Glomerular visceral epithelial cell (primary cell): ENCODE data around the gene BCR.

Source experiments
- DNase-seq: peaks from one replicate; pipeline ENCODE4 v3.0.0-alpha.2; 2016; ENCODE audit errors: extremely low spot score

Gene BCR

GRCh38 chr22:23274891-23275694 is 94.8 kb downstream of the BCR start:
- DNase-seq: no peak

GRCh38 chr22:23275751-23276150 is 95.4 kb downstream of the BCR start:
- DNase-seq: no peak

DNA sequence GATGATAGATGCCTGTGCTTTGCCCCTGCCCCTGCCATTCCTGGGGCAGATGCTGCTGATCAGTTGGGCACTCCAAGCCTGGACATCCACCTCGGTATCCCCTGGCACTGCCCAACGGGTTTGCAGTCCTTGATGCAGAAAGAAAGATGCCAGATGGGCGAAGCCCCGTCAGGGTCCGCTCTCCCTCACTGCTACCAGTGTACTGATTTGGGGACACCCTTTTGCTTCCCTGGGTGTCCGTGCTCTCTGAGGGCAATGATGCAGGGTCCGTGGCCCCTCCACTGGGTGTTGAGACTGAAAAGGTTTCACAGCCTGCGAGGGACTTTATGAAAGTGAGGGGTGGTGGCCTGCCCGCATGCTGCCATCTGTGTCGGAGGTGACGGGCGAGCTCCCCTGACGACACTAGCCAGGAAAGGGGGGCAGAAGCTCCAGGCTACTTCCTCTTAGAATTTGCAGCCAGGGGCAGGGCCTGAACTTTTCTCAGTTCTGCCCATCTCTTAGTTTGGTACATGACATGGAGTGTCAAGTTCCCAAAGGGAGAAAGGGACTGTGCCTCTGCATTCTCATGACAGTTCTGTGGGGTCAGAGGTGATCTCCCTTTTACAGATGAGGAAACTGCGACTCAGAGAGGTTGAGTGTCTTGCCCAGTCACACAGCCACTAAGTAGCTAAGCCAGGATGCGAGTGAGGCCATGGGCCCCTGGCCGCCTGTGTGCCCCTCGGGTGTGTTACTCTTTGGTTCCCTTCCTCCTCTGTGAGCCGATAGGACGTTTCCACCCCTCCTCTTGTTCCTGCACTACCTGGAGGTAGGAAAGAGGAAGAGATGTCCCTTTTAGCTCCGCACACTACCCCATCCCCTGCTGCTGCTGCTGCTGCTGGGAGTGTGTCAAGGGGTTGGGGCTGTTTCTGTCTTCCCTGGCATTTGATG is 96.6 kb downstream of the BCR start:
- no peak for DNase-seq

- no peak for DNase-seq
Measured at GRCh38 chr22:23277583-23278295, 97.4 kb downstream of the BCR start.

DNA sequence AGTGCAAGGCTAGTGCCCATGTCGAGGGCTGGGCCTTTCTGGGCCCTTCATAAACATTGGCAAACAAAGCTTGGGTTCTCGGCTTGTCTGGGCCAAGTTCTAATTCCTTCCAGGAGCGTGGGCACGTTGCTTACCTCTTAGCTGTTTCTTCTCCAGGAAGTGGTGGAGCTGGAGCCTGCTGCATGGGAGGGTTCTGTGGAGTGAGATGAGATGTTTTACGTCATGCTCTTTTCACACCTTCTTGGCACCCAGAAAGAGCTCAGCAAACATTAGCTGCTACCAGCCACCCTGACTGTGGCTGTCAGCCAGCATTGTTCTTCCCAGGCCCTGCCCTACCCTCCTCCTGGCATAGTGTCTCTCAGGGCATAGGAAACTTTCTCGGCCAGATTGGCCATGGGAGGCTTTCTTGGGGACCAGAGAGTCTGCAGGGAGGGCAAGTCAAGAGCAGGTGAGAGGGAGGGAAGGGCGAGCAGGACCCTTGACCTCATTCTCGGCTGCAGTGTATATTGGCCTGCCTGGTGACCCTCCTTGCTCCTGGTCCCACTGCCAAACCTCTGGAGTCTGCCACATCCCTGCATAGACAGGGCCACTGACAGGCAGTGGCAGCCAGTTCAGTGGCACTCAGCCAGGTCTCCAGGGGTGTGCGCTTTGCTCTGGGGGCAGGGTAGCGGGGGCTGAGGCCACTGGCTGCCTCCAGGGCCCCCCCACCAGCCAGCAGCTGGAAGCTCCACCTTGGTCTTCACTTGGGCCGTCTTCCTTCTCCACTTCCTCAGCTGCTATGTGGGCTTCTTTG is 98.8 kb downstream of the BCR start:
- DNase-seq: no peak

DNA sequence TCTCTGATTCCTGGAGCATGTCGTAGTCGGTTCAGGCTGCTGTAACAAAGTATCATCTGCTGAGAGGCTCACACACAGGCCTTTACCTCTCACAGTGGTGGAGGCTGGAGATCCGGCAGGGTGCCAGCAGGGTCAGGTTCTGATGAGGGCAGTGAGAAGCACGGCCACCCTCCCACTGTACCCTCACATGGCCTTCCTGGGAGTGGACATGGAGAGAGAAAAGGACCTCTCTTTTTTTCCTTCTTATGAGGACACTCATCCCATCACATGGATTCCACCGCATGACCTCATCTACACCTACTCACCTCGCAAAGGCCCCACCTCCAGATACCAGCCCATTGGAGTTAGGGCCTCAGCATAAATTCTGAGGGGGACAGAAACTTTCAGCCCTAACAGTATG is 99.5 kb downstream of the BCR start:
- no peak for DNase-seq

GRCh38 chr22:23280356-23281052 is 100.2 kb downstream of the BCR start:
- DNase-seq: no peak

DNA sequence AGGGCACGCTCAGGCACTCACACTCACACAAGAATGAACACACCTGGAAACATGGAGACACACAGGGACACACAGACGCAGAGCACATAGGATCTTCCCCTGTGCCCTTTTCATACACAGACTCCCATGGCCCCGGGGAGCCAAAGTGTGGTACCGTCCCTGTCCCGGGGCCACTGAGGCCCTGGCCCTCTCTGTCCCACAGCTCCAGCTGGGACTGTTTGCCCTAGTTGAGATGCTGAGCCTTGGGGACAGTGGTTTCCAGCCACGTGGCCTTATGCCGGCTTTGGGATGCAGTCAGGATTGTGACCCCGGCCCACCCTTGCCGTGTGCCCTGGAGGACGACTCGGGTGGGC is 100.7 kb downstream of the BCR start:
- no peak for DNase-seq

GRCh38 chr22:23281406-23282088 is 101.2 kb downstream of the BCR start:
- peak; percentile 84 for DNase-seq

DNA sequence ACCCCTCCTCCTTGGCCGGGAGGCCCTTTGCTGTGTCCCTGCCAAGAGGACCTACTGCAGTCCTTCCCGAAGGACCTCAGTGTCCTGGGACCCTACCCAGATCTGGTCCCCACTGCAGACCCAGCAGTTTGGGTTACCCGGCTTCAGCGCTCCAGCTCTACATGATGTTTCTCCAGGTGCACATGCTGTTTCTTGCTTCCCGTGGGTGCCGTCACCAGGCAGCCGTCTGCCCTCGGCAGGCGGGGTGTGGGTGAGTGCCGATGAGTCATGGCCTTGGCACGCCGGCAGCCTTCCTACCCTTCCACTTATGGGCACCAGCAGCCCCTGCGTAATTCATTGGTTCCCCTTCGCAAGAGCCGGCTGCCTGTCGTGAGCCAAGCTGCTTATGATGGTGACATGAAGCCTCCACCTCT is 101.8 kb downstream of the BCR start:
- DNase-seq: peak; percentile 96

GRCh38 chr22:23282516-23282915 is 102.2 kb downstream of the BCR start:
- no peak for DNase-seq

- no peak for DNase-seq
Measured at GRCh38 chr22:23282986-23283385, 102.7 kb downstream of the BCR start.

DNA sequence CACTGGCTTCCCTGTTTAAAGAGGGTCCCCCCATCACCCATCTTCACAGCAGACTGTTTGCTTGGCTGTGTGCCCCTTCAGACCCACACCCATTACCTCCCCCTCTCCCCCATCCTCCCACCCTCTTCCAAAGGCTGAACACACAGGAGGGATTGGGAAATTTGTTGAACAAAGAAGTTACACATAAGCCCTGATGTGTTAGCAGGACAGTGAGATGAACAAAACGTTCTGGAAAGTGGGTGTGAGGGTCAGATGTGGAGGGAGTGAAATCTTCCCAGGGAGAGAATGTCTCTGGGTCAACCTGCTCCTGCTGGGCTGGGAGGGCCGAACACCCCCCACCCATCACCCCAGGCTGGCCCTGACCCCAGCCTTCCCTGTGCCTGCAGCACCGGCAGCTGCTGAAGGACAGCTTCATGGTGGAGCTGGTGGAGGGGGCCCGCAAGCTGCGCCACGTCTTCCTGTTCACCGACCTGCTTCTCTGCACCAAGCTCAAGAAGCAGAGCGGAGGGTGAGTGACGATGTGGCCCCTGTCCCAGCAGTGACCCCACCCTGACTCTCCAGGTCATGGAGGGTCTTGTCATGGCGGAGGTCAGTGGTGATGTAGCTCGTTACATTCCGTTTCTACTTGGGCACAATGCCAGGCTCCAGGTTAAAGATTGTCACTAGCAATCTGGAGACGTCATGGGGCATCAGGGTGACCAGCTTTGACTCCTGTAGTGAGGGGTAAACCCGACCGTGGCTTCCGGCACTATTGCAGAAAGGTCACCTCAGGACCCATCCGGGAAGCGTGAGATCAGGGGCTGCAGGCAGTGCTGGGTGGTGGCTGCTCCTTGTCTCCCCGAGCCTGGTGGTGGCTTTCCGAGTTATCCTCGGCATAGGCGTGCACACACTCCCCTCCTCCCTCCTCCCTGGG is 103.5 kb downstream of the BCR start:
- no peak for DNase-seq

GRCh38 chr22:23284504-23285033 is 104.3 kb downstream of the BCR start:
- DNase-seq: no peak

- no peak for DNase-seq
Measured at GRCh38 chr22:23285236-23285635, 104.9 kb downstream of the BCR start.

GRCh38 chr22:23285734-23286133 is 105.4 kb downstream of the BCR start:
- peak; percentile 75 for DNase-seq

- no peak for DNase-seq
Measured at GRCh38 chr22:23286296-23286695, 106.0 kb downstream of the BCR start.

GRCh38 chr22:23287136-23288095 is 107.1 kb downstream of the BCR start:
- no peak for DNase-seq
